Trophoblast cell (in vitro differentiated cells and primary cell): ENCODE data around the gene ITGBL1.

Source experiments
- DNase-seq, 2 donors: peaks; one replicate each; pipeline ENCODE4 v3.0.0-alpha.2; 2016
- H2AFZ ChIP-seq: 2 replicates; pipeline ENCODE4 v1.6.1; 2013; ENCODE audit warnings: low read length, moderate library complexity, mild to moderate bottlenecking; ENCODE audit not compliant: insufficient read depth, poor library complexity
- H2AK5ac ChIP-seq: 2 replicates; pipeline ENCODE4 v1.6.1; 2013; ENCODE audit warnings: mild to moderate bottlenecking, low read length
- H2BK120ac ChIP-seq: 2 replicates; pipeline ENCODE4 v1.6.1; 2013; ENCODE audit warnings: low read length, mild to moderate bottlenecking, moderate library complexity; ENCODE audit not compliant: insufficient read depth, poor library complexity
- H2BK12ac ChIP-seq: 2 replicates; pipeline ENCODE4 v1.6.1; 2013; ENCODE audit warnings: mild to moderate bottlenecking, low read length, moderate library complexity
- H2BK5ac ChIP-seq: 2 replicates; pipeline ENCODE4 v1.6.1; 2013; ENCODE audit warnings: low read length, low read depth, moderate library complexity, mild to moderate bottlenecking; ENCODE audit not compliant: poor library complexity
- H3K14ac ChIP-seq: 2 replicates; pipeline ENCODE4 v1.6.1; 2013; ENCODE audit warnings: mild to moderate bottlenecking, low read length
- H3K18ac ChIP-seq: 2 replicates; pipeline ENCODE4 v1.6.1; 2013; ENCODE audit warnings: mild to moderate bottlenecking, low read length
- H3K23ac ChIP-seq: 2 replicates; pipeline ENCODE4 v1.6.1; 2013; ENCODE audit warnings: low read length
- H3K27ac ChIP-seq: 2 replicates; pipeline ENCODE4 v1.5.1; 2013; ENCODE audit warnings: low read depth, mild to moderate bottlenecking, inconsistent platforms, low read length, moderate library complexity
- H3K27me3 ChIP-seq: 2 replicates; pipeline ENCODE4 v1.6.1; 2013; ENCODE audit warnings: inconsistent platforms, mild to moderate bottlenecking, low read length, moderate library complexity; ENCODE audit not compliant: insufficient read depth
- H3K36me3 ChIP-seq, 2 experiments: 1 replicate in 1 of 2; 2 replicates in 1 of 2; pipeline ENCODE4 v1.6.1; 2013; ENCODE audit warnings: low read length in 2 of 2, mild to moderate bottlenecking in 2 of 2, moderate library complexity in 1 of 2; ENCODE audit not compliant: insufficient read depth in 2 of 2, control insufficient read depth in 1 of 2
- H3K4ac ChIP-seq: 2 replicates; pipeline ENCODE4 v1.6.1; 2013; ENCODE audit warnings: low read depth, mild to moderate bottlenecking, low read length, moderate library complexity
- H3K4me1 ChIP-seq, 2 experiments: 1 replicate in 1 of 2; 2 replicates in 1 of 2; pipeline ENCODE4 v1.6.1; 2013; ENCODE audit warnings: low read length in 2 of 2, mild to moderate bottlenecking in 2 of 2, moderate library complexity in 1 of 2; ENCODE audit not compliant: insufficient read depth in 2 of 2, control insufficient read depth in 1 of 2
- H3K4me2 ChIP-seq: 2 replicates; pipeline ENCODE4 v1.6.1; 2013; ENCODE audit warnings: inconsistent platforms, mild to moderate bottlenecking, low read length, moderate library complexity
- H3K4me3 ChIP-seq: 2 replicates; pipeline ENCODE4 v1.5.1; 2013; ENCODE audit warnings: mild to moderate bottlenecking, low read depth, low read length, inconsistent platforms
- H3K79me1 ChIP-seq: one replicate; pipeline ENCODE4 v1.6.1; 2013; ENCODE audit warnings: low read length
- H3K79me2 ChIP-seq: 2 replicates; pipeline ENCODE4 v1.6.1; 2013; ENCODE audit warnings: low read length, mild to moderate bottlenecking; ENCODE audit not compliant: control insufficient read depth, insufficient read depth, poor library complexity
- H3K9ac ChIP-seq: 2 replicates; pipeline ENCODE4 v1.6.1; 2013; ENCODE audit warnings: mild to moderate bottlenecking, low read length
- H3K9me3 ChIP-seq: 2 replicates; pipeline ENCODE4 v1.6.1; 2013; ENCODE audit warnings: low read depth, mild to moderate bottlenecking, control low read depth, inconsistent platforms, low read length; ENCODE audit not compliant: insufficient read depth
- H4K12ac ChIP-seq: 2 replicates; pipeline ENCODE4 v1.6.1; 2013; ENCODE audit warnings: low read depth, mild to moderate bottlenecking, low read length, moderate library complexity
- H4K8ac ChIP-seq: 2 replicates; pipeline ENCODE4 v1.6.1; 2013; ENCODE audit warnings: low read depth, mild to moderate bottlenecking, low read length, moderate library complexity
- H4K91ac ChIP-seq: one replicate; pipeline ENCODE4 v1.6.1; 2013; ENCODE audit warnings: low read depth, mild to moderate bottlenecking, low read length, moderate library complexity
- WGBS: extraction: QIAGEN DNeasy Blood & Tissue Kit; methylation state at CpG from one replicate; pipeline ENCODE4 v1.1.7; 2013; ENCODE audit warnings: missing lambda C conversion rate; ENCODE audit not compliant: insufficient read length, insufficient coverage; ENCODE audit errors: extremely low coverage; 5-methylcytosine and 5-hydroxymethylcytosine counted together

Gene ITGBL1

DNA sequence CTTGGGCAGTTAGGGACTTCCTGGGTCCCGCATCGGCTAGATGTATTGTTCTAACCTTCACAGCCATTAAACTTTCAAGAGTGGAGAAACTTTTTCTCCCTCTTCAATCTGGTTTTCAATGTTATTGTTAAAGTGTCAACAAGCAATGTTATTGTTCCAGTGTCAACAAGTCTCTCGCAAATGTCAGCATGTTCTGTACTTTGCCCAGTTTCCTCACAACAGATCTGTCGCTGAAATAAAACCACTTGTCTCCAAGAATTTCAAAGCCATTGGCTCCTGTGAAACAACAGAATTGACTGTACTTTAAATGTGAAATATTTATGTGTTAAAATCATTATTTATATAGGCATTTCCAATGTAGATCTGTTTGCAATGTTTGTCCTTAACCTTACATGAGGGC is 138.0 kb downstream of the ITGBL1 start:
- Histone ChIP-seq H4K8ac (no peak overlapping the region), H4K91ac (no peak overlapping the region), H3K14ac (no peak overlapping the region), H3K9me3 (no peaks in the 10 kb centered on the region), H3K4ac (no peak overlapping the region), H2BK5ac (no peak overlapping the region), H3K9ac (no peak overlapping the region), H3K36me3 (no peaks in the 10 kb centered on the region), H3K27me3 (no peaks in the 10 kb centered on the region), H3K4me2 (no peak overlapping the region), H2AFZ (no peak overlapping the region), H2AK5ac (no peak overlapping the region), H3K23ac (no peak overlapping the region), H3K4me3 (no peak overlapping the region), H4K12ac (no peak overlapping the region), H3K18ac (no peak overlapping the region), H2BK12ac (no peak overlapping the region), H3K27ac (no peak overlapping the region), H3K79me2 (no peaks in the 10 kb centered on the region), H3K79me1 (no peaks in the 10 kb centered on the region), H3K4me1 (no peaks in the 10 kb centered on the region), H2BK120ac (no peak overlapping the region)
- WGBS, result no CpG with 5 or more reads among the region's 4 CpGs
- no peak for DNase-seq

DNA sequence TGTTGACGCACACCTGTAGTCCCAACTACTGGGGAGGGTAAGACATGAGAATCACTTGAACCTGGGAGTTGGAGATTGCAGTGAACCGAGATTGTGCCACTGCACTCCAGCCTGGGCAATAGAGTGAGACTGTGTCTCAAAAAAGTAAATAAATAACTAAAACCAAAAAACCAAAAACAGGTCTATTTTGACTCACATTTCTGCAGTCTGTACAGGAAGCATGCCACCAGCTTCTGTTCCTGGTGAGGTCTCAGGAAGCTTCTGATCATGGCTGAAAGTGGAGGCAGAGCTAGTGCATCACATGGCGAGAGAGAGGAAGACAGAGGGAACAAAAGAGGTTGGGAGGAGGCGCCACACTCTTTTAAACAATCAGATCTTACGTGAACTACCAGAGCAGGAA is 142.5 kb downstream of the ITGBL1 start:
- H3K27ac ChIP-seq, result no peak overlapping the region
- no peak overlapping the region for H3K4ac ChIP-seq
- no peaks in the 10 kb centered on the region for H3K4me1 ChIP-seq
- no peak for DNase-seq
- no peak overlapping the region for H2AK5ac ChIP-seq
- H3K23ac ChIP-seq, result no peak overlapping the region
- no peak overlapping the region for H4K12ac ChIP-seq
- no CpG with 5 or more reads among the region's 5 CpGs for WGBS
- H3K9me3 ChIP-seq, result no peaks in the 10 kb centered on the region
- H2BK12ac ChIP-seq, result no peak overlapping the region
- H3K4me3 ChIP-seq, result no peak overlapping the region
- H4K8ac ChIP-seq, result no peak overlapping the region
- no peaks in the 10 kb centered on the region for H3K79me1 ChIP-seq
- no peaks in the 10 kb centered on the region for H3K79me2 ChIP-seq
- no peak overlapping the region for H3K9ac ChIP-seq
- H3K14ac ChIP-seq, result no peak overlapping the region
- no peak overlapping the region for H2AFZ ChIP-seq
- no peak overlapping the region for H3K18ac ChIP-seq
- no peak overlapping the region for H4K91ac ChIP-seq
- H3K27me3 ChIP-seq, result no peaks in the 10 kb centered on the region
- H2BK120ac ChIP-seq, result no peak overlapping the region
- H3K36me3 ChIP-seq, result no peaks in the 10 kb centered on the region
- no peak overlapping the region for H3K4me2 ChIP-seq
- H2BK5ac ChIP-seq, result no peak overlapping the region

DNA sequence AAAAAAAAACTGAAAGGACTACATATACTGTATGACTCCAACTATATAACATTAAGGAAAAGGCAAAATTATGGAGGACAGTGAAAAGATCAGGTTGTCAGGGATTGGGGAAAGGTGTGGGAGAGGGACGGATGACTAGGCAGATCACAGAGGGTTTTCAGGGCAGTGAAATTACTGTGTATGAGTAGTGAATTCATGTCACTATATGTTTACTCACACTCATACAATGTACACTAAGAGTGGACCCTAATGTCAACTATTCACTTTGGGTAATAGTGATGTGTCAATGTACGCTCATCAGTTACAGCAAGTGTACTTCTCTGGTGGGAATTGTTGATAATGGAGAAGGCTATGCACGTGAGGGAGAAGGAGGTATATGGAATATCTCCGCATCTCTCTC is 144.3 kb downstream of the ITGBL1 start:
- DNase-seq, result no peak
- no peaks in the 10 kb centered on the region for H3K36me3 ChIP-seq
- H4K8ac ChIP-seq, result no peak overlapping the region
- no peak overlapping the region for H2BK5ac ChIP-seq
- no peak overlapping the region for H3K23ac ChIP-seq
- H2AK5ac ChIP-seq, result no peak overlapping the region
- H2BK12ac ChIP-seq, result no peak overlapping the region
- H2BK120ac ChIP-seq, result no peak overlapping the region
- no peak overlapping the region for H3K9ac ChIP-seq
- H3K9me3 ChIP-seq, result no peaks in the 10 kb centered on the region
- H3K27me3 ChIP-seq, result no peaks in the 10 kb centered on the region
- no peak overlapping the region for H3K18ac ChIP-seq
- no peaks in the 10 kb centered on the region for H3K79me2 ChIP-seq
- H3K27ac ChIP-seq, result no peak overlapping the region
- no peak overlapping the region for H3K4me2 ChIP-seq
- H3K4me1 ChIP-seq, result no peaks in the 10 kb centered on the region
- no peak overlapping the region for H3K14ac ChIP-seq
- no peak overlapping the region for H4K12ac ChIP-seq
- H4K91ac ChIP-seq, result no peak overlapping the region
- no peaks in the 10 kb centered on the region for H3K79me1 ChIP-seq
- no peak overlapping the region for H3K4me3 ChIP-seq
- no CpG with 5 or more reads among the region's 4 CpGs for WGBS
- no peak overlapping the region for H3K4ac ChIP-seq
- no peak overlapping the region for H2AFZ ChIP-seq

DNA sequence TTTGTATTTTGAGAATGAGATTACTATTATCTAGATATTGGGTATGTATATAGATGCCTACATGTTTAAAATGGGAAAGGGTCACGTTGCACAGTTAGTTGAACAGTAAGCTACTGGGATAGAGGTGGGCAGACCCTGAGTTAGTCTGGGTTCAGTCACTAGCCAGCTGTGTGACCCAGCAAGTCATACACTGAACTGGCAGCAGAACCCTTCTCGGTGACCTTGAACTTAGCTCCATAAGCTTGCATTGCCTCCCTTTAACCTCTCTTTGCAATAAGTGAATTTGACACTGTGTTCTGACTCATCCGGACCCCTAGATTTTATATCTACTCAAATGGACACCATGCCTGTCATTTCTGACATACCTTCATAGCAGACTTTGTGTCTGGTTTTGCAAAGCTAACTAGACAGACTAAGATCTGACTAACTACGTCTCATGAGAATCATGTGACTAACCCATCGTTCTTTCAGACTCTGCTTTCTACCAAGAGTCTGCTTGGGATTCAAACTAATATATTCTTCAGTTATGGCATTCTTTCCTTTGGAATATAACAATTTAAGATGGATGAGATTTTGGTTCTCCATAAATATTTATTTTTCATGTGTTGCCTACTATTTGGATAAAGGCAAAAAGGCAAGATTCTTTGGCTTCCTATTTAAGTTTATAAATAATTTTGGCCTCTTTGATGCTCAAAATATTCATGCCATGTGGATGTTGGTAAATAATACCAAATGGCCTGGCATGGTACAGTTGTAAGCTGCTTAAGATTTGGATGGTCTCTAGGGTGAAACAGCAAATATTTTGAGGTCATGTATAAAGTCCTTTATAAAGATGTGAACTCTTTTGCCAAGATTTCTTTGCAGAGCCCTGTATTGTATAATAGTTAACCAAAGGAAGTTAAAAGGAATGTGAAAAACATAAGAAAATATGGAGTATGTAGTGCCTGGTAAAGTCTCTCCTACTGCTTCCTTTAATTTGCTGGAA is 159.3 kb downstream of the ITGBL1 start:
- Histone ChIP-seq H3K9ac (no peak overlapping the region), H4K12ac (no peak overlapping the region), H3K18ac (no peak overlapping the region), H4K8ac (no peak overlapping the region), H3K14ac (no peak overlapping the region), H2BK5ac (no peak overlapping the region), H3K27me3 (no peaks in the 10 kb centered on the region), H3K27ac (no peak overlapping the region), H2BK120ac (no peak overlapping the region), H2AFZ (no peak overlapping the region), H3K4ac (no peak overlapping the region), H3K79me1 (no peaks in the 10 kb centered on the region), H3K79me2 (no peaks in the 10 kb centered on the region), H3K4me3 (no peak overlapping the region), H3K9me3 (no peaks in the 10 kb centered on the region), H2BK12ac (no peak overlapping the region), H3K36me3 (no peaks in the 10 kb centered on the region), H4K91ac (no peak overlapping the region), H3K23ac (no peak overlapping the region), H3K4me1 (no peaks in the 10 kb centered on the region), H2AK5ac (no peak overlapping the region), H3K4me2 (no peak overlapping the region)
- no peak for DNase-seq
- no CpG with 5 or more reads among the region's 5 CpGs for WGBS
